GM19035 (cell line): ENCODE measurements around the gene GDNF.
A peak's percentile ranks its signal among the peaks of the same experiment; 100 is the strongest.

ENCODE experiments used
- ATAC-seq: cut with Tn5 transposase; IDR thresholded peaks from one replicate; pipeline ENCODE4 v1.9.1; 2021; ENCODE audit not compliant: unreplicated experiment

GDNF gene

GRCh38 chr5:37847978-37848425 lies 8.2 kb upstream of the GDNF start:
- ATAC-seq, result peak; percentile 78

GRCh38 chr5:37846786-37847310 lies 7.0 kb upstream of the GDNF start:
- no peak for ATAC-seq

GRCh38 chr5:37844009-37844408 lies 4.2 kb upstream of the GDNF start:
- no peak for ATAC-seq

GRCh38 chr5:37842048-37842447 lies 2.2 kb upstream of the GDNF start:
- ATAC-seq, result no peak

- ATAC-seq, result no peak
These were observed 1.4 kb upstream of the GDNF start for GRCh38 chr5:37841203-37841602.

- ATAC-seq, result no peak
These were observed 503 bp upstream of the GDNF start for GRCh38 chr5:37840053-37841034.

- no peak for ATAC-seq
These were observed 904 bp downstream of the GDNF start for GRCh38 chr5:37838933-37839341.

- ATAC-seq, result no peak
These were observed 1.5 kb downstream of the GDNF start for GRCh38 chr5:37838152-37838932.

- peak; percentile 68 for ATAC-seq
These were observed 2.3 kb downstream of the GDNF start for GRCh38 chr5:37837414-37838032.

- peak; percentile 21 for ATAC-seq
These were observed 3.0 kb downstream of the GDNF start for GRCh38 chr5:37836592-37837413.

GRCh38 chr5:37836235-37836591 lies 3.6 kb downstream of the GDNF start:
- ATAC-seq, result no peak

GRCh38 chr5:37835380-37835973 lies 4.4 kb downstream of the GDNF start:
- ATAC-seq, result no peak

GRCh38 chr5:37834542-37835379 lies 5.1 kb downstream of the GDNF start:
- ATAC-seq, result no peak

GRCh38 chr5:37833990-37834389 lies 5.9 kb downstream of the GDNF start:
- ATAC-seq, result no peak

GRCh38 chr5:37831821-37832534 lies 7.9 kb downstream of the GDNF start:
- ATAC-seq, result no peak

GRCh38 chr5:37830348-37830747 lies 9.5 kb downstream of the GDNF start:
- no peak for ATAC-seq

GRCh38 chr5:37825334-37825915 lies 14.4 kb downstream of the GDNF start:
- no peak for ATAC-seq
